ENCODE measurements around the gene CDK14.

Gene CDK14

DNA sequence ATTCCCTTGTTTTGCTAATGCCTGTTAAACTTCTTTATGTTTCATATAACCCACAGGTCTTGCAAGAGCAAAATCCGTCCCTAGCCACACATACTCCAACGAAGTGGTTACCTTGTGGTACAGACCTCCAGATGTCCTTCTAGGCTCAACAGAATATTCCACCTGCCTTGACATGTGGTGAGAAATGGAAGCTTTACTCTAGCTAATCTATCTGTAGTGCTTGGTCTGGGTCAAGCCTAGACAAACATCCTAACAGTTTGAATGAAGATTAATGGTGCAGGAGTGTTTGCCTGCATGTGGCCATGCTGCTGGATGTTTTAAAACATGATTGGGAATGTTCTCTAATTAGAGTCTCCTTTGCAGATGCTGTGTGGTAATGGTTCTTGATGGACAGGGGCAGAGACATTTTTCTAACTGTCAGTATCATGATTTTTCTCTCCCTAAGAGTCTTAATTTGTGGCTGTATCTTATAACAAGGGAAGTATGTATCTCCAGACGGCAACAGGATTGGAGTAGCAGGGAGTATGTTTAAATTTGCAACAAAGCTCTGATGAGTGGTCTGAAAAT, 359.6 kb downstream of the CDK14 start:
- no peak for DNase-seq (ENCODE audit: extremely low spot score)
- POLR2A ChIA-PET: no interaction called here
- TF ChIP-seq, protein P1, sequence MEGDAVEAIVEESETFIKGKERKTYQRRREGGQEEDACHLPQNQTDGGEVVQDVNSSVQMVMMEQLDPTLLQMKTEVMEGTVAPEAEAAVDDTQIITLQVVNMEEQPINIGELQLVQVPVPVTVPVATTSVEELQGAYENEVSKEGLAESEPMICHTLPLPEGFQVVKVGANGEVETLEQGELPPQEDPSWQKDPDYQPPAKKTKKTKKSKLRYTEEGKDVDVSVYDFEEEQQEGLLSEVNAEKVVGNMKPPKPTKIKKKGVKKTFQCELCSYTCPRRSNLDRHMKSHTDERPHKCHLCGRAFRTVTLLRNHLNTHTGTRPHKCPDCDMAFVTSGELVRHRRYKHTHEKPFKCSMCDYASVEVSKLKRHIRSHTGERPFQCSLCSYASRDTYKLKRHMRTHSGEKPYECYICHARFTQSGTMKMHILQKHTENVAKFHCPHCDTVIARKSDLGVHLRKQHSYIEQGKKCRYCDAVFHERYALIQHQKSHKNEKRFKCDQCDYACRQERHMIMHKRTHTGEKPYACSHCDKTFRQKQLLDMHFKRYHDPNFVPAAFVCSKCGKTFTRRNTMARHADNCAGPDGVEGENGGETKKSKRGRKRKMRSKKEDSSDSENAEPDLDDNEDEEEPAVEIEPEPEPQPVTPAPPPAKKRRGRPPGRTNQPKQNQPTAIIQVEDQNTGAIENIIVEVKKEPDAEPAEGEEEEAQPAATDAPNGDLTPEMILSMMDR (IDR thresholded peaks at IDR 0.05; ENCODE audit: control extremely low read depth, extremely low read depth, low read depth, missing control alignments): no peak
- CTCF ChIA-PET: interaction anchor here (1.7 kb wide), 1 partner anchor 18 kb away, joined by 4 read pairs; no protein-coding TSS in a partner anchor

DNA sequence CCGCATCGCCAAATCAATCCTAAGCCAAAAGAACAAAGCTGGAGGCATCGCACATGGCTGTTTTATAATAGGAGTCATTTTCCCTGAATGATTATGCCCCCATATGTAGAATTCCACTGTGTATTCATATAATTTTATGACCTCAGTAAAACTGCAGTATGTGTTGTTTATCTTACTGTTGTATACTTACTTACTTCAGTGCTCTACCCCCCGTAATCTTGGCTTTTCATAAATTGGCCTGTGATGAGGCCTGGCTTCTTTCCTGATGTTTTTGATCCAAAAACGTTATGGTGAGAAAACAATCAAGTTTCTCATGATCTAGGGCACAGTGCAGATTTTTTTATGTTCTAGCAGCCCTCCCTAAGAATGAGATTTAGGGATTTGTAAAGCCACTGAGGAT, 361.8 kb downstream of the CDK14 start:
- CTCF ChIA-PET: interaction anchor here (1.0 kb wide), 1 partner anchor 12 kb away, joined by 3 read pairs; no protein-coding TSS in a partner anchor
- TF ChIP-seq, protein P1 (IDR thresholded peaks at IDR 0.05; ENCODE audit: control extremely low read depth, extremely low read depth, low read depth, missing control alignments): no peak
- no peak for DNase-seq (ENCODE audit: extremely low spot score)
- POLR2A ChIA-PET: no interaction called here

DNA sequence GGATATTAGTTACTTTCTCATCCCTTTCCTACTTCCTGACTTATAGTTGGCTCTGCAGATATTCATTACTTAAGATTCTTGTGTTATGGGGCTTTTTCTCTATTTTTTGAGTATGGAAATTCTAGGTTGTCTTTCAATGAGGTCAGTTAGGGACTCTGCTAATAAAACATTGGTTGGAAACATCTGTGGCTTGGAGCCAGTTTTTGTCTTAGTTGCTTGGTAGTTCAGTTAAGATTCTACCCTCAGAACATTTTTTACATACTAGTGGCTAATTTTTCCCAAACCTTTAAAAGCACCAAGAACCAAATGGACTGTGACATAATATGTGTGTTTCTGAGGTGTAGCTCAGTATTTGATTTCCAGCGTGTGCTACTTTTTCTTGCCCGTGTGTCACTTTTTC, 362.5 kb downstream of the CDK14 start:
- TF ChIP-seq, protein P1 (IDR thresholded peaks at IDR 0.05; ENCODE audit: control extremely low read depth, extremely low read depth, low read depth, missing control alignments): no peak
- no peak for DNase-seq (ENCODE audit: extremely low spot score)
- POLR2A ChIA-PET: no interaction called here
- CTCF ChIA-PET: interaction anchor here (0.6 to 2.3 kb wide), 7 partner anchors 13 to 241 kb away, joined by 3 to 5 read pairs (median 3); no protein-coding TSS in a partner anchor

DNA sequence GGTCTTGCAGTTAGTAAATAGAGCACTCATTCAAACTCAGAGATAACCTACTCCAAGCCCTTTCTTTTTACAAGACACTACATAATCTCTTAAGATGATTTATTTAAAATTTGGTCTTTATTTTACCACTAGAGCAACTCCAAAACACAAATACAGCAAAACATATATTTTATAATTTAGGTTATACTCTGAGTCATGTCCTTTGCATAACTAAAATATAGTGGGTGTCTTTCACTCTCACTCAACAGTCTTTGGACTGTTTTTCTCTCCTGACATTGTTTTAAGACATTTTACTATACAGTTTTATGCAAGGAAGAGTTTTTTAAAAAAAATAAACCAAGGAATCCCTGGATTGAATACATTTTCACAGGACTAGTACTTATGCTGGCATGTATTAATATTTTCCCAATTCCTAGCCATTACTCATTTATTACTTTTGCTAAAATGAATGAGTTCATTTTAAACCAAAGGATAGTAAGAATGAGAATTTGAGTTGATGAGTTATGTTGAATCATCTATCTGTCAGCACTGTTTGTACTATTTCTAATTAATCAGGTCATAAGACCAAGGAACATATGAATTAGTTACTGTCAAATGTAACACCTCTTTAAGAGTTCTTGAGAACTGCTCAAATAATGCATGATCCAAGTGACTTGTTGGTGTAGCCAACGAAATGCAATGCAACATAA, 365.1 kb downstream of the CDK14 start:
- ChIA-PET CTCF (no interaction called here), POLR2A (no interaction called here)
- no peak for DNase-seq (ENCODE audit: extremely low spot score)
- TF ChIP-seq, protein P1 (IDR thresholded peaks at IDR 0.05; ENCODE audit: control extremely low read depth, extremely low read depth, low read depth, missing control alignments): no peak

DNA sequence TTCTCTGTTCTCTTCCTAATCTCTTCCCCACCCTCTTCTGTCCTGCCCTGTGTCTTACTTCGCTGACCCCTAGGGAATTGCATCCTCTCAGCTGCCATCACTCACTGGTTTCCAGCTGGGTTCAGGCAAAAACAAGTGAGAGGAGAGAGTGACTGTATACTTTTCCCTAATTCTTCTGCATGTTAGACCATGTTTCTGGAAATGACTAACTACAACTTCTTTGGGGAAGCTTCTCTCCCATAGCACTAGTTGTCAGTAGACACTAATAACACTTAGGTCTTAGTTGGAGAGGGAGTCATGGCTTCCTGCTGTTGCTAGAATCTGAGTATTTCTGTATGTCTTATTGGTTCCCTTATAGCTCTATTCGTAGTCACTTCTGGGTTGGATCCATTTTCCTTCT, 369.1 kb downstream of the CDK14 start:
- TF ChIP-seq, protein P1 (IDR thresholded peaks at IDR 0.05; ENCODE audit: control extremely low read depth, extremely low read depth, low read depth, missing control alignments): no peak
- ChIA-PET CTCF (interaction anchor here (1.4 kb wide), 1 partner anchor 16 kb away, joined by 3 read pairs; no protein-coding TSS in a partner anchor), POLR2A (no interaction called here)
- DNase-seq (ENCODE audit: extremely low spot score): no peak

DNA sequence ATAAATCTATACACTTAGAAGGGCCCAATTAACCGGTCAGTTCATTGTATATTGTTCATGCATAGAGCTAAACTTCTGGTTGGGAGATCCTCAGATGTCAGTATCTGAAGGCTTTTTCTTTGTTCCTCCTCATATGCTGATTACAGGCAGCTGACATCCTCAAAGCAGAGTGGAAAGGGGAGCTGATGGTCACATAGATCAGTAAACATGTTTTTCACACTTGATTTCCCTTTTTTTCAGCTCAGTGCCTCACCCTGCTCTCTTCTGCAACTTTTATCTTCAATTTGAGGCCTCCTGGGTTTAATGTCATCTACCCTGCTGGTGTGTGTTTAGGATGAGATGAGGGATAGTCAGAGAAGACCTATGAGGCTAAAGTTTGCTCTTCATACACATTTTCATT, 370.2 kb downstream of the CDK14 start:
- no peak for DNase-seq (ENCODE audit: extremely low spot score)
- ChIA-PET POLR2A (no interaction called here), CTCF (interaction anchor here (1.3 to 1.4 kb wide), 3 partner anchors 14 to 22 kb away, joined by 3 to 4 read pairs (median 3); no protein-coding TSS in a partner anchor)
- TF ChIP-seq, protein P1 (IDR thresholded peaks at IDR 0.05; ENCODE audit: control extremely low read depth, extremely low read depth, low read depth, missing control alignments): no peak

All from GM10248 (cell line).